Measurements from ENCODE around the gene MNX1.

MNX1 gene

DNA sequence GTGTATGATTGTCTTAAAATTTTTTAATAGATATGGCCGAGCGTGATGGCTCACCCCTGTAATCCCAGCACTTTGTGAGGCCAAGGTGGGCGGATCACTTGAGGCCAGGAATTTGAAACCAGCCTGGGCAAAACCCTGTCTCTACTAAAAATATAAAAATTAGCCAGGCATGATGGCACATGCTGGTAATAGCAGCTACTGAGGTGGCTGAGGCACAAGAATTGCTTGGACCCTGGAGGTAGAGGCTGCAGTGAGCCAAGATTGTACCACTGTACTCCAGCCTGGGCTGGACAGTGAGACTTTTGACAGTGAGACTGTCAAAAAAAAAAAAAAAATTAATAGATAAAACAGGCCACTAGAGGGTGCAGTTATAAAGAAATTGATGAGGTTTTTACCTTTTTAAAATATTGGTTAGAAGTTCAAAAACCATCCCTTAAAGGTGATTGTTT, 40.5 kb downstream of the MNX1 start:
- FAIRE-seq (peak; percentile 45), DNase-seq (ENCODE audit: low spot score) (no peak)

DNA sequence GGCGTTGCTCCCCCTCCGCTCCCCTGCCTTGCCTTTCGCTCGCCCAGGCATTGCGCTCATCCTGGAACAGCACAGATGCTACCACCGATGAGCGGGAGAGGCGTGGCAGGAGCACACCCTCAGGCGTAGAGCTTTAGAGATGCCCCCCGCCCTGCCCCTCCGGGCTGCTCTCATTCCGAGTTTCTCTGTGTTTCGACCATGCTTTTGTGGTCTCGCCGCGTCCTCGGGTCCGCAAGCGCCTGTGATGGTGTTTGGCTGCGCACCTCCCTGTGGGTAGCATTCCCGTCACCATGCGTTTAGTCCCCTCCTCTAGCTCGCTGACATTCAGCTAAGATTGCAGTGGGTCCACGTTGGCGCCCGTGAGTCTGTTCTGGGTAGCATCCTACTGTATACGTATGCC, 42.3 kb downstream of the MNX1 start:
- DNase-seq (ENCODE audit: low spot score) (no peak), FAIRE-seq (no peak)

DNA sequence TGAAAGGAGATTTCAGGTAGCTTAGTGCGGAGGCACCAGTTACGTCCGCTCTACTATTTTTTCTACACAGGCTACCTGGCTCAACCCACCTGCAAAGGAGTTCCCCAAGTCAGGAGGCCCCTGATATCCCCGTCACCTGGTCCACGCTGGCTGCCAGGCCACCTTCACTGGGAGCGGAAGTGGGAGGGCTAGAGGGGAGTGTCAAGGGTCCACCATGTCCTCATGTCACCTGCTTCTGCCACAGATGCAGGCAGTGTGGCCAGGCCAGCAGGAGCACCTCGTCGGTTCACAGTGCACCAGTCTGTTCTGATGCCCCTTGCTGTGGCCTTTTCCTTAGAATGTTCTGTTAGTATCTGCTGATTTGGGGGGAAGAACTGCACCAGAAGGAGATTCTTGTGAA, 44.1 kb downstream of the MNX1 start:
- FAIRE-seq (no peak), DNase-seq (ENCODE audit: low spot score) (no peak)

DNA sequence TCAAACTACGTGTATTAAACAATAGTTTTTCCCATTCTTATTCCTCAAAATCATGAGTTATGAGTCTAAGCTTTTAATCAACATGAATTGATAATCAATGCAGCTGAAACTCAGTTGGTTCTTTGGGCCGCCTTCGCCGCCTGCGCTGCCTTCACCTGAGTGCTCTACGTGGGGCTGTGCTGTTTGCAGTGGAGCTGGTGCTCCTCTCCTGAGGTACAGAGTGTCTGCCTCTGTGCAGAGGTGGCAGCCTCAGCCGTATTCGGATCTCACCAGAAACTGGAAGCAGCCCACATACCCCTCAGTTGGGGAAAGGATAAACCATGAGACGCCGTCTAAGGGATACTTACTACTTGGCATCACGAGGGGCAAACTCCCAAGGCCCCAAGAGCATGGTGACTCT, 45.5 kb downstream of the MNX1 start:
- no peak for DNase-seq (ENCODE audit: low spot score)
- FAIRE-seq = no peak

DNA sequence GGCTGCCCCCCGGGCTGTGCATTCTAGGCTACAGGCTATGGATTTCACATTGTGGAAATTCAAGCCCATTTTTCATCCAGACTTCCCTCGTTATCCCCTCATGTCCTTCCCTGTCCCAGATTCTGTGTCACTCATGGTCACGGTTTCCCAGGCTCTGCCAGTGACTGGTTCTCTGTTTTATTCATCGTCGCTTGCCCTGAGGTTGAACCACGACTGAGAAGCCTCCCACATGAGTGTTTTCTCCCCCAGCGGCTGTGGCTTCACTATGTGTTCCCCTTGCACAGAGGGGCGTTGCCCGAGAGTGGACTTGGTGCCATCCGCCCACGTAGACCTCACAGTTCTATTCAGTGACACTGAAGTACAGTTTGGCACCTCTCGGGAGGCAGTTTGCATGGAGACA, 47.0 kb downstream of the MNX1 start:
- DNase-seq (ENCODE audit: low spot score) (no peak), FAIRE-seq (no peak)

DNA sequence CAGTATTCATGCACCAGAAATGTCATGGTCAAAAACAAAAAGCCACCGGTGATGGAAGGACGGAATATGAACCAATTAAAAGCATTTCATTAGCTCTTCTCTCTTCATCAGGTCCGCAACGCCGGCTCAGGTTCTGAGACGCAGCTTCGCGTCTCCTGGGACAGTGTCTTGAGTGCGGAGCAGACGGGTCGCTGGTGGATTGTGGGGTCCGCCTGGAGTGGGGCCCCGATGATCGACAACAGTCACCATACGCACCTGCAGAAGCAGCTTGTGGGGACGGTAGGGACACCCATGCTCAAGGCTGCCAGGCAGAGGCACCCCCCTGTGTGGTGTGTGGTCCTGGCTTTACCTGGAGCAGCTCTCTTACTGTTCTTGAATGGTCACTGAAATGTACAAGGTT, 47.6 kb downstream of the MNX1 start:
- DNase-seq (ENCODE audit: low spot score) (no peak), FAIRE-seq (no peak)

DNA sequence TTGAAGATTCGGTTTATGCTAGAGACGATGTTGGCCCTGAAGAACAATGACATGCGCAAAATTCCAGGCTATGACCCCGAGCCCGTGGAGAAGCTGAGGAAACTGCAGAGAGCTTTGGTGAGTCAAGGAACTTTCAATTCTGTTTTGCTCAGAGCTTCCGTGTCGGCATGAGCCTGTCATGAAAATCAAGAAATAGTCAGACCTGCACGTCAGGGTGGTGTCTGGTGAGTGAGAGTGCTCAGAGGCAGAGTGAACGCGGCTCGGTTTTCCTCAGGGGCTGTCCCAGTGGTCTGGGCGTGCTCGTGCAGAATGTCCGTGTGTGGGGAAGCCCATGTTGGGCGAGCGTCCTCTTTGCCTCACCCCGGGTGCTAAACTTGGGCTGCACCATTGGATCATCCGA, 48.3 kb downstream of the MNX1 start:
- DNase-seq (ENCODE audit: low spot score) (no peak), FAIRE-seq (no peak)

DNA sequence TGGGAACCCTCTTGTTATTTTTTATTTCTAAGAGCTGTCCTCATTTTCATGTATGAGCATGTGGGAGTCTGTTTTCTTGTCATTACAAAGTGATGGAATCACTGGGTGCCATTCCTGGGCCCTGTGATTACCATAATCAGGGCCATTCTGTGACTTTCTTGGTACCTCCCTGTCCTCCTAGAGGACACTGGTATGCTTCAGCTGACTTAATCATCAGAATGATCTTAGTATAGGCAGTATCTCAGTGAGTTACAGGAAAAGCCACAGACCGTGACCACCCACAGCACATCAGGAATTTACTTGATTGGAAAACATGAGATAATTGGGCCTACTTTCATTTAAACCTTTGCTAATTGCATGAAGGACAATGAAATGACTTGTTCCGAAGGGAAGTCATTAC, 53.7 kb downstream of the MNX1 start:
- DNase-seq (ENCODE audit: low spot score) (peak; percentile 31), FAIRE-seq (no peak)

DNA sequence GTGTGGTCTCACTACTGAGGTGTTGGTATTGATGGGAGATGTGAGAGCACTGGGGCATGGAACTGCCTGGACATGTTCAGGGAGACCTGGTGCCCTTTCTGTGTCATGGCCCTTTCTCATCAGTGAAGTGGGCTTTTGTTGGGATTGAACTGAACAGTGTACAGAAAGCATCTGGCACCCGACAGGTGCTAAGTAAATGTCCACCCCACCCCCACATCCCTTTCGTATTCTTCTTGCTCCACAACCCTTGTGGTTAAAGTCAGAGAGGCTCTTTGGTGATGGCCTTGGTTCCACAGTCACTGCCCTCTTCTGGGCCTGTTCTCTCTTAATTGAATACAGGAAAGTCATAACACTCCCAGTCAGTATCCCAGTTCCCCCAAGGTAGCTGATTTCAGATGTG, 55.5 kb downstream of the MNX1 start:
- DNase-seq (ENCODE audit: low spot score) (no peak), FAIRE-seq (no peak)
